ENCODE data around the gene DBX2.
A peak's percentile ranks its signal among the peaks of the same experiment; 100 is the strongest.

The DBX2 gene

DNA sequence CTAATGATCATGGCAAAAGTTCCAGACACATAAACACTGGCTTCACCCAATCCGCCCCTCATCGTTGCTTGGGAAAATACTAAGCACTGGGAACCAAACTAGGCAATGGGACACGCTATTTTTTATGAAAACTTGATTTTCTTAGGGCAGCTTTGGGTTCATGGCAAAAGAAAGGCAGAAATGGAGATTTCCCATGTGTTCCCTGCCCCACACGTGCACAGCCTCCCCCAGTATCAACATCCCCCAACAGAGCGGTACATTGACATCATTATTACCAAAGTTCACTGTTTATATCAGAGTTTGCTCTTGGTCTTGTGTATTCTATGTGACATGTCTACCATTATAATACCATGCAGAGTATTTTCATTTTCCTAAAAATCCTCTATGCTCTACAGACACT is 71.0 kb downstream of the DBX2 start:
- Histone ChIP-seq H3K36me3 (no peaks in the 10 kb centered on the region), H3K27me3 (peaks cover 4% of the 10 kb centered on the region; the same call in 1 of the 2 replicates), H3K9me3 (no peaks in the 10 kb centered on the region), H3K4me1 (no peaks in the 10 kb centered on the region), H3K4me3 (ENCODE audit: low read depth, low read length) (no peak overlapping the region)
- TF ChIP-seq, protein P1, sequence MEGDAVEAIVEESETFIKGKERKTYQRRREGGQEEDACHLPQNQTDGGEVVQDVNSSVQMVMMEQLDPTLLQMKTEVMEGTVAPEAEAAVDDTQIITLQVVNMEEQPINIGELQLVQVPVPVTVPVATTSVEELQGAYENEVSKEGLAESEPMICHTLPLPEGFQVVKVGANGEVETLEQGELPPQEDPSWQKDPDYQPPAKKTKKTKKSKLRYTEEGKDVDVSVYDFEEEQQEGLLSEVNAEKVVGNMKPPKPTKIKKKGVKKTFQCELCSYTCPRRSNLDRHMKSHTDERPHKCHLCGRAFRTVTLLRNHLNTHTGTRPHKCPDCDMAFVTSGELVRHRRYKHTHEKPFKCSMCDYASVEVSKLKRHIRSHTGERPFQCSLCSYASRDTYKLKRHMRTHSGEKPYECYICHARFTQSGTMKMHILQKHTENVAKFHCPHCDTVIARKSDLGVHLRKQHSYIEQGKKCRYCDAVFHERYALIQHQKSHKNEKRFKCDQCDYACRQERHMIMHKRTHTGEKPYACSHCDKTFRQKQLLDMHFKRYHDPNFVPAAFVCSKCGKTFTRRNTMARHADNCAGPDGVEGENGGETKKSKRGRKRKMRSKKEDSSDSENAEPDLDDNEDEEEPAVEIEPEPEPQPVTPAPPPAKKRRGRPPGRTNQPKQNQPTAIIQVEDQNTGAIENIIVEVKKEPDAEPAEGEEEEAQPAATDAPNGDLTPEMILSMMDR (IDR thresholded peaks at IDR 0.05; ENCODE audit: low read depth, low read length) = no peak
- no peak for DNase-seq

DNA sequence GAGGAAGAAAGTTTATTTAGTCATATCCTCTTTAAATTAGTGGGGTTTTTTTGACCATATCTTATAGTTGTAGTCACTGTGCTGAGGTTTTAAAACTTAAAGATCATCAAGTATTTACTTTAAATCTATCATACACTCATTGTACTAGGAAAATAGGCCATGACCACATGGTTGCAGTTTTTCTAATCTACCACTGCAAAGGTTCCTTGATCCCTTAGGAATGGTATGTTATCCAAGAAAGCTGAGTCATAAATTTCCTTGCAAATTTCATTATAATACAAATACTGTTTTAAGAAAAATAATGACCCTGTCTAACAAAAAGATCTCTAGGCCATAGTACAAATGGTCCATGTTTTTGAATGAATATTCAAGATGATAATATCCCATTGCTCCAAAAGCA is 74.7 kb downstream of the DBX2 start:
- no peaks in the 10 kb centered on the region for H3K36me3 ChIP-seq
- no peaks in the 10 kb centered on the region for H3K4me1 ChIP-seq
- no peak overlapping the region for H3K4me3 ChIP-seq (ENCODE audit: low read depth, low read length)
- TF ChIP-seq, protein P1 (IDR thresholded peaks at IDR 0.05; ENCODE audit: low read depth, low read length) = no peak
- DNase-seq = no peak
- H3K9me3 ChIP-seq = no peaks in the 10 kb centered on the region
- peaks cover 4% of the 10 kb centered on the region; the same call in 1 of the 2 replicates for H3K27me3 ChIP-seq

DNA sequence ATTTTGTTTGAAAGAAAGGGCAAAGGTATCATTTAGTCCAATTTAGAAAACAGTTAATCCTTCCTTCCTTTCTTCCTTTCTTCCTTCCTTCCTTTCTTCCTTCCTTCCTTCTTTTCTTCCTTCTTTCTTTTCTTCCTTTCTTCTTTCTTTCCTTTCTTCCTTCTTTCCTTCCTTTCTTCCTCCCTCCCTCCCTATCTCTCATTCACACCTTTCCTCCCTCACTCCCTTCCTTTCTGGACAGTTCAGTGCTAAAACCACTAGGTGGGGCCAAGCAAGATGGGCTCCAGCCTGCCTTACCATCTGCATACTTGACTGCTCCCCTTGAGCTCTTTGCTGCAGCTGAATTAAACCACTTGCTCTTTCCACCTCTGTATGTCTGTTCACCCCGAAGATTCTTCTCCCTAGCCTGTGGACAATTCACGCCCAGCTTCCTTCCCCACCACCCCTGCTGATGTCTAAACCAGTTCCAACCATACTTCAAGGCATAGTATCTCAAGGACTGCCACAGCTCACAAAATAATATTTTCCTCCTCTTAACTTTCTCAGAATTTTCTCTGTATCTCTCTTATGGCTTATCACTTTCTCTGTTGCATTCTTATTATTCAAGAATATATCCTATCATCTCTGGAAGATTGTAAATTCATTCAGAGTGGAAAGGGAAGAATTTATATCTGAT is 78.0 kb downstream of the DBX2 start:
- H3K36me3 ChIP-seq = no peaks in the 10 kb centered on the region
- TF ChIP-seq, protein P1 (IDR thresholded peaks at IDR 0.05; ENCODE audit: low read depth, low read length) = peak; percentile 54
- H3K4me1 ChIP-seq = no peaks in the 10 kb centered on the region
- no peak overlapping the region for H3K4me3 ChIP-seq (ENCODE audit: low read depth, low read length)
- H3K27me3 ChIP-seq = no peaks in the 10 kb centered on the region
- DNase-seq = no peak
- no peaks in the 10 kb centered on the region for H3K9me3 ChIP-seq

DNA sequence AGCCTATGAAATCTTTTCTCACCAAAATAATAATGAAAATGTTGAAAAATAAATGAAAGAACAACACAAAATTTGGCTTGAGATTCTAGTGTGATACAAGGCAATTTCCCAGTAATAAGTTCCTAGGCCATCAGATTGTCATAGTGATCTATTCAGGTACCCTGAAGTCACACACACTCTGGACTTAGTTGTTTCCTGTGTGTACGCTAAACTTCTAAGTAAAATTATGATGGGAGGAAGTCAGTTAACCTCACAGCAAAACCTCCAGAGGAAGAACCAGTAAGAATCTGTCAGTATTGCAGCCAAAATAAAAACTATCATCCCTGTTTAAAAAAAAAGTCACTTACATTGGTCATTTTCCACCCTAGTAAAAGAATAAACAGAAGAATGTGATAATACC is 81.9 kb downstream of the DBX2 start:
- Histone ChIP-seq H3K4me1 (no peaks in the 10 kb centered on the region), H3K9me3 (no peaks in the 10 kb centered on the region), H3K27me3 (no peaks in the 10 kb centered on the region), H3K36me3 (no peaks in the 10 kb centered on the region), H3K4me3 (ENCODE audit: low read depth, low read length) (no peak overlapping the region)
- TF ChIP-seq, protein P1 (IDR thresholded peaks at IDR 0.05; ENCODE audit: low read depth, low read length) = no peak
- no peak for DNase-seq

All from BE2C (cell line).